Activated naive CD4-positive, alpha-beta T cell treated with anti-CD3 and anti-CD28 coated beads, Interleukin-2, amount 50 U/mL, for 72 hours (primary cell): ENCODE data around the gene KCNMB2. TPM values are rescaled to one million over a fixed set of nuclear protein-coding genes. Genes with fewer than 3 reads are reported as not detected.
"Not testable (repeated sequence)": the region's sequence is repeated elsewhere in the genome, so short reads cannot be mapped to it uniquely, and the experiment has no call there.

Experiments used
- ATAC-seq, 2 donors: fragments of 150-1000 bp; cut with Tn5 transposase; 2 replicates each; pipeline ENCODE4 v1.10.0; 2021; ENCODE audit warnings: mild to moderate bottlenecking in 2 of 2, moderate library complexity in 2 of 2
- DNase-seq, 2 donors: peaks; one replicate each; pipeline ENCODE4 v3.0.0; 2021 to 2022; ENCODE audit warnings: low spot score in 2 of 2
- H3K27ac Mint-ChIP-seq, 2 donors: one replicate each; pipeline ENCODE4 v1.8.0; 2022; ENCODE audit warnings: mild to moderate bottlenecking in 2 of 2, mixed read lengths in 2 of 2
- H3K36me3 Mint-ChIP-seq, 2 donors: one replicate each; pipeline ENCODE4 v1.8.0; 2022; ENCODE audit warnings: mixed read lengths in 2 of 2
- H3K9me3 Mint-ChIP-seq, 2 donors: one replicate each; pipeline ENCODE4 v1.8.0; 2022; ENCODE audit warnings: mixed read lengths in 2 of 2
- total RNA-seq, 2 donors: library from RNA; stranded (reverse); gene quantifications; one replicate each; pipeline ENCODE4 v1.2.3, GENCODE V29; 2022

Gene KCNMB2
- total RNA-seq, 2 donors from 2014 or later: not detected

DNA sequence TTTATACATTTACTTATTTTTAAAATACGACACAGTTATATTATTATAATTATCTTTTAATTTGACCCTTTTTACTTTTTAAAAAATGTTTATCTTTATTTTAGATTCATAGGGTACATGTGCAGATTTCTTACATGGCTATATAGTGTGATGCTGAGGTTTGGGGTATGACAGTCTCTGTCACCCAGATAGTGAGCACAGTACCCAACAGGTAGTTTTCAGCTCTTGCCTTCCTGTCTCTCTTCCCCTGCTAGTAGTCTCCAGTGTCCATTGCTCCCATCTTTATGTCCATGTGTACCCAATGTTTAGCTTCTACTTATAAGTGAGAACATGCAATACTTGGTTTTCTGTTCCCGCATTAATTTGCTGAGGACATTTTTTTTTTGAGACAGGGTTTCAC lies 21.8 kb upstream of the KCNMB2 start:
- DNase-seq (no peak), ATAC-seq (no peak)
- no peak overlapping the region for H3K27ac Mint-ChIP-seq
- no peaks in the 10 kb centered on the region for H3K9me3 Mint-ChIP-seq
- H3K36me3 Mint-ChIP-seq: no peaks in the 10 kb centered on the region

DNA sequence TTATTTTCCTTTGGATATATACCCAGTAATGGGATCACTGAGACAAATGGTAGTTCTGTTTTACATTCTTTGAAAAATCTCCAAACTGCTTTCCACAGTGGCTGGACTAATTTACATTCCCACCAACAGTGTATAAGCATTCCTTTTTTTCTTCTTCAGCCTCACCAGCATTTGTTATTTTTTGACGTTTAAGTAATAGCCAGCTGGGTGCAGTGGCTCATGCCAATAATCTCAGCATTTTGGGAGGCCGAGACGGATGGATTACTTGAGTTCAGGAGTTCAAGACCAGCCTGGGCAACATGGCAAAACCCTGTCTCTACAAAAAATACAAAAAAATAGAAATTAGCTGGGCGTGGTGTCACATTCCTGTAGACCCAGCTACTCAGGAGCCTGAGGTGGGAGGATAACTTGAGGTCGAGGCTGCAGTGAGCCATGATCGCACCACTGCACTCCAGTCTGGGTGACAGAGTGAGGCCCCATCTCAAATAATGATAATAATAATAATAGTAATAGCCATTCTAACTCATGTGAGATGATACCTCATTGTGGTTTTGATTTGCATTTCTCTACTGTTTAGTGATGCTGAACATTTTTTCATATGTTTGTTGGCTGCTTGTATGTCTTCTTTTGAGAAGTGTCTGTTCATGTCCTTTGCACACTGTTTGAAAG lies 21.0 kb upstream of the KCNMB2 start:
- not testable (repeated sequence) for ATAC-seq, DNase-seq, H3K36me3 Mint-ChIP-seq, H3K27ac Mint-ChIP-seq, H3K9me3 Mint-ChIP-seq

- no peak for ATAC-seq
- no peaks in the 10 kb centered on the region for H3K9me3 Mint-ChIP-seq
- no peak for DNase-seq
- H3K36me3 Mint-ChIP-seq: no peaks in the 10 kb centered on the region
- H3K27ac Mint-ChIP-seq: no peak overlapping the region
These were observed 18.4 kb upstream of the KCNMB2 start for GRCh38 chr3:178517665-178518334.

GRCh38 chr3:178518660-178519396 lies 17.4 kb upstream of the KCNMB2 start:
- no peaks in the 10 kb centered on the region for H3K9me3 Mint-ChIP-seq
- ATAC-seq: no peak
- DNase-seq: no peak
- H3K27ac Mint-ChIP-seq: no peak overlapping the region
- no peaks in the 10 kb centered on the region for H3K36me3 Mint-ChIP-seq

DNA sequence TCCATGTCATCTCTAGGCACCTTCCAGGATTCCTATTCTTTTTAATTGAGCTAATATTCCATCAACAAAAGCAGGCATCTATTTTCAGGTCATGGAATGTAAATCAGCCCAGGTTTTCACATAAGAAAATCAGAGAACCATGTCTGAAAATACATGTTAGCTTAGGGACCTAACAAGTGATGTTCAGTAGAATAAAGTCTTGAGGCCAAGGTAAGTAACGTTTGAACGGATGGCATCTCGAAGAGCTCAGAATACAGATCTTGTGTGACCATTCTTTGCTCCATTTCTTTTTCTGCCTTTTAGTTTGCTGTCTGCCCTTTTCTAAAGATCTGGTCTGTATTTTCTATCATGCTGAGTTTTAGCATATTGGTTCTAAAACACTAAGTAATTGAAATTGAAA lies 16.5 kb upstream of the KCNMB2 start:
- no peaks in the 10 kb centered on the region for H3K36me3 Mint-ChIP-seq
- ATAC-seq (no peak), DNase-seq (no peak)
- no peak overlapping the region for H3K27ac Mint-ChIP-seq
- no peaks in the 10 kb centered on the region for H3K9me3 Mint-ChIP-seq

DNA sequence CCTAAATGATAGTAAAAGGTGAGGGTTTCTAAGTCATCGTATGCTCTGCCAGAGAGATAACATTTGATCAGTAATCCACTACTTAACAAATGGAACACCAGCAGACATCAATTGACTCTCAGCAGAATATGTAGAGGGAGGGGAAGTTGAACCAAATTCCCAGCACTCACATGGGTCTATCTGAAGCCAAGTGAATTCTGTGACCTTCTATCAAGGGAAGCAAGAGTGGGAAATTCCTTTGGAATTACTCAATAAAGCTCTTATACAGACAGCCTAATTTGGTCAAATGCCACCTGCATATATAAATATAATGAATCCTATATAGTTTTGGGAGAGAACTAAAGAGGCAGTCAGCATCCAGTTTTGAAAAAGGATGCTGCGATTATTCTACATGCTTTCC lies 15.8 kb upstream of the KCNMB2 start:
- DNase-seq (no peak), ATAC-seq (no peak)
- no peaks in the 10 kb centered on the region for H3K36me3 Mint-ChIP-seq
- no peaks in the 10 kb centered on the region for H3K9me3 Mint-ChIP-seq
- no peak overlapping the region for H3K27ac Mint-ChIP-seq

GRCh38 chr3:178522200-178523052 lies 13.8 kb upstream of the KCNMB2 start:
- DNase-seq: no peak
- no peak for ATAC-seq
- H3K9me3 Mint-ChIP-seq: no peaks in the 10 kb centered on the region
- H3K36me3 Mint-ChIP-seq: no peaks in the 10 kb centered on the region
- no peak overlapping the region for H3K27ac Mint-ChIP-seq

DNA sequence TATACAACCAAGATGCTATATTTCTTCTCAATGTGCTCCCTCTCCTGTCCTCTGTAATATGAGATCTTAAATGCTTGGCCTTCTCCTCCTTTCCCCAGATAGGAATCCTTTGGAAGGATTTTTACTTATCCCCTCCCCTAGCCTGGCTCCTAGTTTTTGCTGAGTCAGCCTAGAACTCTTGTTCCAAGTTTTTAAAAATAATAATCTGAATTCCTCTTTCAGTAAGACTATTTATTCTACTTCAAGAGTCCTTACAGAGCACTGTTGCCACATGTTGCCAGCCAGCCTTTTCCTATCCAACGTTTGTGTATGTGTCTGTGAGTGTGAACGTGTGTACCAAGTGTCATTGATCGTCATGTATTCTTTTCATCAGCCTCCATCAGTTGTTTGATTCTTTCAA lies 11.0 kb upstream of the KCNMB2 start:
- no peak for ATAC-seq
- DNase-seq: no peak
- Mint-ChIP-seq H3K27ac (no peak overlapping the region), H3K36me3 (no peaks in the 10 kb centered on the region), H3K9me3 (no peaks in the 10 kb centered on the region)

- Mint-ChIP-seq H3K36me3 (no peaks in the 10 kb centered on the region), H3K9me3 (peaks cover 0 to 4% of the 10 kb centered on the region in 2 donors), H3K27ac (no peak overlapping the region)
- ATAC-seq (no peak), DNase-seq (no peak)
These were observed 9.9 kb upstream of the KCNMB2 start for GRCh38 chr3:178526291-178526690.

DNA sequence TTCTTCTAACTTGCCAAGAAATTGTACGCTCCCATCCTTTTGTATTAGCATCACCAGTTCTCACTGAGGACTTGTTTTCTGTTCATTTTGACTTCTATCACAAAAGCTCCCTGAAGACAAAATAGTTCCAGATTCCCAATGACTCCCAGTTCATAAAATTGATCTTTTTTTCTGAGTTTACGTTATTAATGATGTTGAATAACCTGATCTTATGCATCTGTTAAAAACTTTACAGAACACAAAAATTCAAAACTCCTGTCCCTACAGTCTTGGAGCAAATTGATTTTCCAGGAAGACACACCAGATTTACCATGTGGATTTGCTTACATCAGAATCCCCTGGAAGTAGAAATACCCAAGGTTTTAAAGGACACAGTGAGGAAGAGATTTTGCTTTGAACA lies 8.3 kb upstream of the KCNMB2 start:
- no peak for DNase-seq
- Mint-ChIP-seq H3K9me3 (peaks cover 0 to 4% of the 10 kb centered on the region in 2 donors), H3K36me3 (no peaks in the 10 kb centered on the region), H3K27ac (no peak overlapping the region)
- no peak for ATAC-seq

GRCh38 chr3:178529606-178530225 lies 6.5 kb upstream of the KCNMB2 start:
- H3K27ac Mint-ChIP-seq: no peak overlapping the region
- H3K9me3 Mint-ChIP-seq: peaks cover 0 to 4% of the 10 kb centered on the region in 2 donors
- ATAC-seq (no peak), DNase-seq (no peak)
- no peaks in the 10 kb centered on the region for H3K36me3 Mint-ChIP-seq

GRCh38 chr3:178532476-178532875 lies 3.8 kb upstream of the KCNMB2 start:
- DNase-seq (no peak), ATAC-seq (no peak)
- Mint-ChIP-seq H3K9me3 (peaks cover 0 to 4% of the 10 kb centered on the region in 2 donors), H3K36me3 (no peaks in the 10 kb centered on the region), H3K27ac (no peak overlapping the region)

DNA sequence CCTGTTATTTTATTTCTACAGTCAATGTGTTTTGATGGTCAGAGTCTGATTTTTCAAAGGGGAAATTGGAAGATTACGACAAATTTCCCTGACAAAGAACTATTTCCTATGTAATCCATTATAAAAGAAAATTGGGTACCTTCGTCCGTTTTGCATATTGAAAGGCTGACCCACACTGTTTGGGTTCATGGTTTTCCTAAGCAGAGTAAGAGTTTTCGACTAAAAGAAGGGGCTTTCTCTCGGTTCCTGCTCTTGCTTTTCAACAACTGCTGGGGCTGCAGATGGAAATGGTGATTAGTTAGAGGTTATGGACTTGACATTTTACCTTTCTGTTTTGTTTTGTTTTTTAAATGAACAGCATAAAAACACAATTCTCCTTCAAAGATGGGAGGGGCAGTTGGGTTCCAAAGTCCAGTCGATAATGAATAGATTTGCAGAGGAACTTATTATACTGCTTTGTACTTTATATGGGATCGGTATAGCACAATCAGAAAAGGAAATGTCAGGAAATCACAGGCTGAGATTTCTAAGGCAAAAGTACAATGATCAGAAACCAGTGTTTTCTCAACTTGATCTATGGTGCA lies 978 bp downstream of the KCNMB2 start:
- no peaks in the 10 kb centered on the region for H3K36me3 Mint-ChIP-seq
- no peak overlapping the region for H3K27ac Mint-ChIP-seq
- ATAC-seq (no peak), DNase-seq (no peak)
- H3K9me3 Mint-ChIP-seq: no peaks in the 10 kb centered on the region

DNA sequence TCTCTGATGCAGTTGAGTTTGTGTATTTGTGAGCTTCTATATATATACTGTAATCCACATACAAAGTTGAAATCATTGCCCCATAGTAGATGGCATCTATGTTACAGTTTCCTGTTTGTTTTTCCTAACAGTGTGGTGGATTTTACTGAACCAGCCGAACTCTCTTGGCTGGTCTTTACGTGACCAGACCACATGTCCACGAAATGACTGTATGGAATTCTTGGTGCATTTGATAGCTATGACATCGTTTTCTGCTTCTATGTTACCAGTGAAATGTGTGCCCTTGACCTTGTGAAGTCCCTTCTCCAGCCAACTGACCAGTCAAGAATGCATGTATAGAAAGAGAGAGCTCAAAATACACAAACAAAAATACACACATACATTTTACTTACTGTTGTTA lies 1.8 kb downstream of the KCNMB2 start:
- no peak for ATAC-seq
- Mint-ChIP-seq H3K9me3 (no peaks in the 10 kb centered on the region), H3K36me3 (no peaks in the 10 kb centered on the region), H3K27ac (no peak overlapping the region)
- DNase-seq: no peak

GRCh38 chr3:178540184-178540583 lies 3.9 kb downstream of the KCNMB2 start:
- DNase-seq (no peak), ATAC-seq (no peak)
- H3K9me3 Mint-ChIP-seq: no peaks in the 10 kb centered on the region
- no peaks in the 10 kb centered on the region for H3K36me3 Mint-ChIP-seq
- no peak overlapping the region for H3K27ac Mint-ChIP-seq

DNA sequence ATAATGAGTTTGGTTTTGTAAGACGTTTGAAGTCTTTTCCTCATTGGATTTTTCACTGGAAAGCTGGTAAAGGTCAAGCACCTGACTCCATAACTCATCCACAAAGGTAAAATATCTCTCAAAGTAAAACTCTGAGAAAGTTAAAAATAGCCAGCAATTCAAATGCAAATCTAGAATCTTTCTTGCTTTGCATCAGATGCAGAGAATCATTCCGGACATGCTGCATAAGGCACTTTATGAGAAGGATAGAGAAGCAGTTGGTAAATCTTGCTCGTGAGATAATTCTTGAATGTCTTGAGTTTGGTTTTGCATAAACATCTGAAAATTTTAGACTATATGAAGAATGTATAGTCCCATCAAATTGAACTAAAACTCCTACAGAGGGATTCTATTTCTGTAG lies 9.1 kb downstream of the KCNMB2 start:
- ATAC-seq (no peak), DNase-seq (no peak)
- Mint-ChIP-seq H3K36me3 (no peaks in the 10 kb centered on the region), H3K27ac (no peak overlapping the region), H3K9me3 (no peaks in the 10 kb centered on the region)
